ENCODE data around the gene CCNI2.

CCNI2 gene

GRCh38 chr5:132746954-132747615 lies at the start of gene CCNI2:
Gene CCNI2, plus strand, starts transcription at chr5:132747426. Its CDS starts 70 bp downstream, at chr5:132747496.
- DNase-seq (ENCODE audit: low read depth): peak; percentile 66

DNA sequence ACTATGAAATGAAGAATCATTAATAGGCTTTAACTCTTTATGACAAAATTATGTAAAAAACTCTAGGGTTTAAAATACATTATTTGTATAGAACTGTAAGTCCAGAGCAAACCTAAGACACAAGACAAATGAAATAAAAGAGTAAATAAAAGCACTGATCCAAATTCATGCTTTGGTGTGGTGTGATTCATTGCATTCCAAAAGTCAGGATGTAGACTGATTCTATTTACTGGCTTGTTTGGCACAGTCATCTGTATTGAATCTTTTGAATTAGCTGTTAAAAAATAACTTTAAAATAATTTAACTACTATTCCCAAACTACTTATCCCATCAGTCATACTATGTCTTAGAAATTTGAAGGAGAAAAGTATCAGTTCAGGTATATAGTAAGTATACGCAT lies 42.4 kb upstream of the CCNI2 start:
- no peak for DNase-seq (ENCODE audit: low read depth)

GRCh38 chr5:132708645-132709044 lies 38.6 kb upstream of the CCNI2 start:
- no peak for DNase-seq (ENCODE audit: low read depth)

- no peak for DNase-seq (ENCODE audit: low read depth)
Measured at GRCh38 chr5:132714456-132715307, 32.5 kb upstream of the CCNI2 start.

- no peak for DNase-seq (ENCODE audit: low read depth)
Measured at GRCh38 chr5:132718544-132719312, 28.5 kb upstream of the CCNI2 start.

DNA sequence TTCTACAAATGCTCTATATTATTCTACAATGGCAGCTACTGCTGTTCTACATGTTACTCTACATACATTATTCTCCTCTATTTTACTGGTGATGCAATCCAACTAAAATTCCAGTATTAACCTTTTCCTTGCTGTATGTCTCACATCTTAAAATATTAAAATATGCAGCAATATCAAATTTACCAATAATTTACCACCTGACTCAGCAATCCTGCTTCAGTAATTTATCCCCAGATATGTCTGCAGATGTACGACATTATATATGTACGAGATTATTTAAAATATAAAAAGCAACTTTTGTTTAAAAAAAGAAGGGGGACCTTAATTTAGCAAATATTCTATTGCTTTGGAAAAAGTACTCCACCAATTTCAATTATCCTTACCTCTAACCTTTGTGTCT lies 21.5 kb upstream of the CCNI2 start:
- no peak for DNase-seq (ENCODE audit: low read depth)

- DNase-seq (ENCODE audit: low read depth): no peak
Measured at GRCh38 chr5:132729896-132730295, 17.3 kb upstream of the CCNI2 start.

- DNase-seq (ENCODE audit: low read depth): no peak
Measured at GRCh38 chr5:132733499-132734148, 13.6 kb upstream of the CCNI2 start.

GRCh38 chr5:132734687-132735086 lies 12.5 kb upstream of the CCNI2 start:
- no peak for DNase-seq (ENCODE audit: low read depth)

DNA sequence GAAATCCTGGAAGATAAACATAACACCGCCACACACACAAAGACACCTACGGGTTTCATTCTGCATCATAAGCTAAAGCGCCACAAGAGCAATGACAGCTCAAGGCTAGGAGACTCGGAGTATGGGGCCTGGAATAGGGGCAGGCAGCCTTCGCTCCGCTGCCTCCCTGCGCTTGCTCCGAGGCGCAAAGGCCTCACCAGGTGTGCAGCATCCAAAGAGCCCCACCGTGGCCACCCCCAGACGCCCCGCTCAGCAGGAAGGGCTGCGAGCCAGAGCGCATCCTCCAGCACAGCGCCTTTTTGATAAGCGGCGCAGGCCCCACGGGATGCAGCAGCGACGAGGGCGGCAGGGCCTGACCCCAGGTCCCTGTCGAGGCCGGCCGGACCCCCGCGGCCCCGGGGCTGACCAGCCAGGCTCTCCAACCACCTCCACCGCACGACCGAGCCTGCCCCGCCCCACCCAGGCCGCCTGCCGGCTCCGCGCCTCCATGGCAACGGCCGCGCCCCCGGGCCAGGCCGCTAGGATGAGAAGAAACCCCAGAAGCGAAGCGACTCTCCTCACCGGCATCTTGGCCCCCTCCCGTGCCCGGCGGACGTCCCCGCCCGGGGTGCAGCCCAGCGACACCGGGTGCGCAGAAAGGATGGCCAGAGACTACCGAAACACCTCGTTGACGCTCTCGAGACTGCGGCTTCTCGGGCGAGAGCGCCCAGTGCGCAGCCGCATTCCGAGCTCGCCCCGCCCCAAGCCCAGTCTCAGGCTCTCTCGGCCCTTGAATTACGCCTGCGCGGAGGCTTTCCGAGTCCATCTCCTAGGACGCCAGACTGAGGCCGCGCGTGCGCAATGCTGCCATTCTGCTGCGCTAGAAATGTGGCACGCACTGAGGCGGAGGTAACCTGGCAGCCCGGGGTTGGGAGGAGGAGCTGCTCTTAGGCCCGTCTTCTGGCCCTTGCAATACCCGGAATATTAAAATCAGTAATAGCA lies 10.1 kb upstream of the CCNI2 start, which contains the start of gene KIF3A:
KIF3A (minus strand) TSS at position 694 of the 981 bp plus-strand sequence; CDS start at position 567, 127 bp downstream.
- DNase-seq (ENCODE audit: low read depth): peak; percentile 98

- DNase-seq (ENCODE audit: low read depth): no peak
Measured at GRCh38 chr5:132737982-132738681, 9.1 kb upstream of the CCNI2 start.

- DNase-seq (ENCODE audit: low read depth): no peak
Measured at GRCh38 chr5:132739232-132739631, 8.0 kb upstream of the CCNI2 start.

DNA sequence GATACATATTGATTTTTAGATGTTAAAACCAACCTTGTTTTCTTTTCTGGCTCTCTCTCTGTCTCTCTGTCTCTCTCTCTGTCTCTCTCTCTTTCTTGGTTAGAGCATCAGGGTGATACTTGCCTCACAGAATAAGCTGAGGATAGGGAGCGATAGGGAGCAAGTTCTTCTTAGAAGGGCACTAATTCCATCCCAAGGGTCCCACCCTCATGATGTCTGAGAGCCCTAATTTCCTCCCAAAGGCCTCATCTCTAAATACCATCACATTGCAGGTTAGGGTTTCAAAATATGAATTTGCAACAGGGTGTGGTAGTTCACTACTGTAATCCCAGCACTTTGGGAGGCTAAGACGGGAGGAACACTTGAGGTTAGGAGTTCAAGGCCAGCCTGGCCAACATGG lies 5.1 kb upstream of the CCNI2 start:
- no peak for DNase-seq (ENCODE audit: low read depth)

DNA sequence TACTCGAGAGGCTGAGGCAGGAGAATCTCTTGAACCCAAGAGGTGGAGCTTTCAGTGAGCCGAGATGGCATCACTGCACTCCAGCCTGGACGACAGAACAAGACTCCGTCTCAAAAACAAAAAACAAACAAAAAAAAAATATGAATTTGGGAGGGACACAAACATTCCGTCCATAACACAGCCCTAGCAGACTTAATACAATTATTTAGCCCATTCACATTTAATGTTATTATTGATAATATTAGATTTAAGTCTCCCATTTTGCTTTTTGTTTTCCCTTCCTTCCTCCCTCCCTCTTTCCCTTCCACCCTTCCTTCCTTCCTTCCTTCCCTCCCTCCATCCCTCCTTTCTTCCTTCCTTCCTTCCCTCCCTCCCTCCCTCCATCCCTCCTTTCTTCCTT lies 4.6 kb upstream of the CCNI2 start:
- DNase-seq (ENCODE audit: low read depth): no peak

DNA sequence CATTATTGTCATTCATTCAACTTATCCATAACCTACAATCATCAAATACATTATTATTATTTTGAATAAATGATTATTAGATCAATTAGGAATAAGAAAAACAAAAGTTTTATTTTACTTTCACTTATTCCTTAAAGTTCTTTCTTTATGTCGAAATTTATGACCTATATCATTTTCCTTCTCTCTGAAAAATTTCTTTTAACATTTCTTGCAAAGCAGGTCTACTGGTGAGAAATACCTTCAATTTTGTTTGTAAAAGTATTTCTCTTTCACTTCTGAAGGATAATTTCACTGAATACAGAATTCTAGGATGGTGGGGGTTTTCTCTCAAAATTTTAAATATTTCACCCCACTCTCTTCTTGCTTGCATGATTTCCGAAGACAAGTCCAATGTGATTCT lies 2.6 kb upstream of the CCNI2 start:
- no peak for DNase-seq (ENCODE audit: low read depth)

- no peak for DNase-seq (ENCODE audit: low read depth)
Measured at GRCh38 chr5:132746592-132746953, 653 bp upstream of the CCNI2 start.

GRCh38 chr5:132747616-132748440 lies 602 bp downstream of the CCNI2 start:
- DNase-seq (ENCODE audit: low read depth): peak; percentile 36

- DNase-seq (ENCODE audit: low read depth): no peak
Measured at GRCh38 chr5:132748522-132749000, 1.3 kb downstream of the CCNI2 start.

DNA sequence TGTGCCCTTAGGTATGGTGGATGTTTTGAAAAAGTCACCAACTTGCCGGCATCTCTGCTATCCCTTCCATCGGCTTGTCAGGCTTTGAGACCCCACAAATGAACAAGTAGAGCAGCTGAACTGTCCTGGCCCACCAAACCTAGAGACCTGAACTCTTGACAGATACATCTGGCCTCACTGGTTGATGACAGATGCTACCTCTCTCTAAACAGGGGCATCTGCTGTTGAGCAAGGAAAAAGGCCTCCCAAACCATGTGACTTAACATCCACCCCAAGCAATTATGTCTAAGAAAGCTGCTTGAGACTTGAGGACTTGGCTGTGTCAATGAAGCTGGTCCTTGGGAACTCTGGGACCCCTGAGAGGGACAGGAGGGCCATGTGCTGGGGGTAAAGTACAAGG lies 2.3 kb downstream of the CCNI2 start:
- no peak for DNase-seq (ENCODE audit: low read depth)
